Urothelium cell line (cell line): ENCODE results near the gene PAIP1.
A peak's percentile ranks its signal among the peaks of the same experiment; 100 is the strongest.
"Not testable (repeated sequence)": the region's sequence is repeated elsewhere in the genome, so short reads cannot be mapped to it uniquely, and the experiment has no call there.

Experiments used
- DNase-seq: peaks from one replicate; pipeline ENCODE4 v3.0.0; 2011; ENCODE audit warnings: low spot score, mixed read lengths
- FAIRE-seq: peaks from 2 replicates; lab custom pipeline; 2011; peaks lifted over from hg19 to GRCh38; lab: Jason Lieb, UNC

PAIP1 gene, protein sequence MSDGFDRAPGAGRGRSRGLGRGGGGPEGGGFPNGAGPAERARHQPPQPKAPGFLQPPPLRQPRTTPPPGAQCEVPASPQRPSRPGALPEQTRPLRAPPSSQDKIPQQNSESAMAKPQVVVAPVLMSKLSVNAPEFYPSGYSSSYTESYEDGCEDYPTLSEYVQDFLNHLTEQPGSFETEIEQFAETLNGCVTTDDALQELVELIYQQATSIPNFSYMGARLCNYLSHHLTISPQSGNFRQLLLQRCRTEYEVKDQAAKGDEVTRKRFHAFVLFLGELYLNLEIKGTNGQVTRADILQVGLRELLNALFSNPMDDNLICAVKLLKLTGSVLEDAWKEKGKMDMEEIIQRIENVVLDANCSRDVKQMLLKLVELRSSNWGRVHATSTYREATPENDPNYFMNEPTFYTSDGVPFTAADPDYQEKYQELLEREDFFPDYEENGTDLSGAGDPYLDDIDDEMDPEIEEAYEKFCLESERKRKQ

DNA sequence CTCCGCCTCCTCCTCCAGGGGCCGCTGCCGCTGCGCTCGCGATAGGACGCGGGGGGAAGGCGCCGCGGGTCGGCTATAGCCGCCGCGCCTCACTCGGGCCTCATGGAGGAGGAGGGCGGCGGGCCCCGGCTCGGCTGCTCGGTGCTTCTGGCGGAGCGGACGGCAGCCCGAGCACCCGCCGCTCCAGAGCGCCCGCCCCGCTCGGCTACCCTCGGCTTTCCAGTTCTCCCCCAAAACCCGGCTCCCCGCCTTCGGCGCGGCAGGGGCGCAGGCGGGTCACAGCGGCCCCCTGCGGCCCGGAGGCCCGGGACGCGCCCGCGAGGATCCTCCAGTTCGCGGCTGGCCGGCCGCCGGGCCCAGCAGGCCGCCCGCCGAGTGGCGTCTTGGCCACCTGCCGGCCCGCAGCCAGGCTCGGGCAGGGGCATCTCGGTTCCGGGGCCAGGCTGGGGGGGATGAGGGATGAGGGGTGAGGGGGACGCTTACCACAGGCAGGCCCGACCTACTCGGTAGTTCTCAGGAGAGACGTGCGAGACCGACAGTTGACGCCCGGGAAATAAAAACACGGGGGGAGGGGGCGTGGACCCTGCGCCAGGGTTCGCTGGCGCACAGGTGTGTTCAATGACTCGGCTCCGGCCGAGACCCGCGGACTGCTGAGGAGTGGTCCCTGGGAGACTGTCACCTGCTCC lies at the start of gene PAIP1:
Gene PAIP1 (minus strand): TSS at position 221 of the 686 bp plus-strand sequence. CDS start 231 bp downstream, outside the sequence.
- peak; percentile 94 for DNase-seq
- FAIRE-seq, result peak; percentile 62

DNA sequence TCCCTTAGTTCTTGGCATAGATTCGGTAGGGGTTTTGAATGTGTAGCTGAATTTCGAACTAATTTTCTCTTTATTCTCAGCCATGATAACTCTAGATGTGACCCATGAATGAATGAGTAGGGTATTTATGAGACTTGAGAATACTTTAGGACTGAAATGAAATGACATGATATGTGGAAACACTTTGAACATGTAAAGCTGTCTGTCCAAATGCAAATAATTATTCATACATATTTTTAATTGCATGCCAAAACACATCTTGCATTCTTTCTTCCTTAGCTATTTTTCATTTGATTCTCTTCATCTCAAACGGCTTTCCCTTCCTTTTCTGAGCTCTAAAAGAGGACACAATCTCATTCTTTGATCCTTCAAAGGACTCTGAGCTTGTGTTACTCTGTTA lies 49.5 kb upstream of the PAIP1 start:
- no peak for FAIRE-seq
- DNase-seq, result no peak

DNA sequence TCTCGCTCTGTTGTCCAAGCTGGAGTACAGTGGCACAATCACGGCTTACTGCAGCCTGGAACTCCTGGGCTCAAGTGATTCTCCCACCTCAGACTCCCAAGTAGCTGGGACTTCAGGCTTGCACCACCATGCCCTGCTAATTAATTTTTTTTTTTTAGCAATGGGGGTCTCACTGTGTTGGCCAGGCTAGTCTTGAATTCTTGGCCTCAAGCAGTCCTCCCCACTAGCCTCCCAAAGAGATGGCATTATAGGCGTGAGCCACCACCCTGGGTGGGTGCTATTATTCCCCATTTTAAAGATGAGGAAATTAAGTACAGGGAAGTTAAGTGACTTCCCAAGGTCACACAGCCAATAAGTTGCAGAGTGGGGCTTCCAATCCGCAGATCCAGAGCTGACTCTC lies 47.8 kb upstream of the PAIP1 start:
- no peak for DNase-seq
- FAIRE-seq, result no peak

DNA sequence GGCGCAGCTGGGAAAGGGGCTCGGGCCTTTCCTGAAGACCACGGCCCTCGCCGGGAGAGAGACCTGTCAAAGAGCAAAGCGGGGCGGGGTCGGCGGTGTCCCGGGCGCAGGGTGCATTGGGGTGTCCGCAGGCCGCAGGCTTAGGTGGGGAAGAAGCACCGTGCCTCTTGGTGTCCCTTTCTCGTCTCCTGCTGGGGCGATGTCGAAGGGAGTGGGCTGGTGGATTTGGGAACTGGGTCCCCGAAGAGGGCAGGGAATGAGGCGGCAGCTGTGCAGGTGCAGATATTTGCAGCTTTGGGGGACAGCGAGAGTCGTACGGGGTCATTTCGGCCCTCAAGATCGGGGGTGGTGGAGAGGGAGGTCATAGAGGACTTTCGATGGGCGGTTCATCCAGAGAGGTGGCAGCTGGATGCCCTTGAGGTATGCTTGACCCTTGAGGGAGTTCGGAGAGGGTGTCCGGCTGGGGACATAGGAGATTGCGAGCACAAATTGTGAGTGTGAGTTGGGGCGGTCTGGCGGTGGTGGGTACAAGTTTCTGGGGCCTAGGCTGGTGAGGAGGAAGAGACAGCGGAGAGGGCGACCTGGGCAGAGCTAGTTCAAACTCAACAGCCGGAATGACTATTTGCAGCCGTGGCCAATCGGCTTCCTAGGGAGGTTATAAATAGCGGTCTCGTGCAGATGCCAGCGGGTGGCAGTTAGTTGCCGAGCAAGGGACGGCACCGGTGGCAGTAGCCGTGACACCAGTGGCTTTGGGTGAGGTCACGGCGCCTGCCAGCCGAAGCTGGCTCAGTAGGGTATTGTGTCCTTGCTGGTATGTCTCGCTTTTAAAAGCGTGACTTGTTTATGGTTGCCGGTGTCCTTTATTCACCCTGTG lies 46.7 kb upstream of the PAIP1 start:
- no peak for FAIRE-seq
- peak; percentile 47 for DNase-seq

DNA sequence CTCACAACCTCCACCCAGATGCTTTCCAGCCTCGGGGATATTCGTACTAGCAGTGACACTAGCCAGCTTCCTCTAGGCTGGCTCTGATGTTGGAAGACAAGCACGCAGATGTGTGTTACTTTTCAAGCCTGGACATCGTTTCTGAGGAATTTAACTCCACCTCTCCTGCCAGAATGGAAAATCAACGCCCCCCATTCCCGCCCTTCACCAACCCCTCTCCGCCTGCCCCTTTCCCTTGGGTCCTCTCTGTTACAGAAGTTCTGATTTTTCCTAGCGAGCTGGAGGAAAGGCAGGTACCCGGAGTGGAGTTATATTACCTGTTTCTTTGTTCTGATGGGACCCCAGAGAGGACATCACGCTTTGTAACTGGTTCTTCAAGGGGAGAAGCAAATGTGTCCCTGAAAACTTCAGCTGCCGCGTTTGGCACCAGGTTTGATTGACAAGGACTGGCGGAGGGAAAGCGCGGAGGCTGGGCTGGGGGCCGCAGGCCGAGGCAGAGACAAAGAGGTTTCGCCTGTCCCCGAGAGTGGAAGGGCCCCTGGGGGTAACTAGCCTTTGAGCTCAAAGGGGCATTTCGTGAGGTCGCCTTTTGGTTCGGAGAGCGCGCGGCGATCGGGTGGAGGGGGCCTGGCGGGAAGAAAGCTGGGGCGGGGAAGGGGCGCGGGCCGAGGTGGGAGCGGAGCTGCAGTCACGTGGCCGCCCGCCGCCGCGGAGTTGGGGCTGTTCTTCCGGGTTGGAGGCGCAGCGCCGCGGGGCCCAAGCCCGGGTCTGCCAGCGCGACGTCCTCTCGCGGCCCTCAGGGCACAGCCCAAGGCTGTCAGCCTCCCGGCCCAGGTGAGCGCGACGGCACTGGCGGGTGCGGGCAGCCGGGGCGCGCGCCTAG lies 45.8 kb upstream of the PAIP1 start, which contains the start of gene NNT:
Gene NNT (plus strand): TSS at position 720 of the 883 bp plus-strand sequence. CDS start 6,016 bp downstream, outside the sequence.
- FAIRE-seq (no peak), DNase-seq (peak; percentile 83)

DNA sequence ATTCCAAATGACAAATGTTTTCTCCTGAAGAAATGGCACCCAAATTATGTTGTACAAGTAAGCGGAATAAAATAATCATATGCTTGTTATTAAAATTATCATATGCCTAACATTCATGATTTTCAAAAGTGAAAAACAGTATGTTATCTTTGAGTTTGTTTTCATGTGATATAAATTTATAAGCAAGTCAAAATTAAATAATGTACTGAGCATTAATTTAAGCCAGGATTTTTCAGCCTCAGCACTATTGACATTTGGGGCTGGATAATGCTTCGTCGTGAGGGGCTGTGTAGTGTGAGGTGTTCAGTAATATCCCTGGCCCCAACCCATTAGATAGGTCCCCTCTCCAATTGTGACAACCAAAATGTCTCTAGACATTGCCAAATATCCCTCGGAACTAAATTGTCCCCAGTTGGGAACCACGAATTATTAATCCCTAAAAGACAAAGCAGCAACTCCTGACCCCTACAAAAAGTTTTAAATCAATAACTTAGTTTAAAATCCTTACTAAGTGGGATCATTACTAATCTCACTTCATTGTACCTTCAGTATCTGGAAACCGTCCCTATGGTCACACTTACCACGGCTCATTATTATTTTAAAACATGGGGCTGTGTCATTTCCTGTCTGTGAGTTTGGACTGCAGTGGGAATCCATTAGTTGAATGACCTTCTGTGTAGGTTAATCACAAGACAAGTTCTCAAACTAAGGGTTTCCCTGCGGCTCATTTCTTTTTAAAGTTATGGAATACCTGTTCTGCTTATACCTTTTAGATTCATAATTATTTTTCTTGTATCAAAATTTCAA lies 44.8 kb upstream of the PAIP1 start:
- DNase-seq, result peak; percentile 26
- no peak for FAIRE-seq

DNA sequence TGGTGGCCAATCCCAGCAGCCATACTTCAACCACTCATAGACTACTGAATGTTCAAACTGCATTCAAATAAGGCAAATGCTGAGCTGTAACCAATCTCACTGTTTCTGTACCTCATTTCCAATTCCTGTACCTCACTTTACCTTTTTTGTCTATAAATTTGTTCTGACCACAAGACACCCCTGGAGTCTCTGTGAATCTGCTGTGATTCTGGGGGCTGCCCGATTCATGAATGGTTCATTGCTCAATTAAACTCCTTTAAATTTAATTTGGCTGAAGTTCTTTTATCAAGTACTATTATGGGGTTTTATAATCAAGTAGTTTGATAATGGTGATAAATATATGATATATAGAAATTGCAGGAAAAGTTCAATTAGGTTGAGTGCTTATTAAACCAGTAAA lies 42.0 kb upstream of the PAIP1 start:
- FAIRE-seq, result not testable (repeated sequence)

DNA sequence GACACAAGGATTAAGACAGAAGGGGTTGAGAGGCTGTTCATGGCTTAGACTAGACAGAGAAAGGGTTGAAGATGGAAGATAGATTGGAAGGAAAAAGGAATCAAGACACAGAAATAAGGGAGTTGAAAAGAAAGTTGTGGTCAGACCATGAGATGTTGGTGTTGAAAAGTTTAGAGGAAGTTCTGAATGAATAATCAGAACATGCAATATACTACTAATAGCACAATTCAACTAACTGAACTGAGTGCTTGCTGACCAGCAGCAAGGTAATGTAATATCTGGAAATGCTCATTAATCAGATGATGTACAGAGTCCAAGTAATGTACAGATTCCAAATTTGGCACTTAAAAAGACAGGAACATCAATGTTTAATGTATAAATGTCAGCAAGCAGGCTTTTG lies 35.5 kb upstream of the PAIP1 start:
- FAIRE-seq (no peak), DNase-seq (no peak)

More for the DNA sequence above, 42.0 kb upstream of the PAIP1 start:
- not testable (repeated sequence) for DNase-seq

DNA sequence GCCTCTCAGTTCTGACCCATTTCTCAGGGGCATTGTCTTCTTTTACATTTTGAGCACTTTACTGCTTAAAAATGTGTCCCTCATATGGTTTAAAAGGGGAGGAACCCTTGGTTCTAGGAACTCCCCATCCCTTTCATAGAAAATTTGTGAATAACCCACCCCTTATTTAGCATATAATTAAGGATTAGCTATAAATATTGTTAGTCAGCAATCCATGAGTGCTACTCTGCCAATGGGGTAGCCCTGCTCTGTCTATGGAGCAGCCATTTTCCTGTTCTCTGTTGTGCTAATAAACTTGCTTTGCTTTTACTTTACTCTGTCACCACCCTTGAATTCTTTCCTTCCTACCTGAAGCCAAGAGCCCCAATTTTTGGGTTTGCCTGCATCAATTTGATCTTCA lies 33.8 kb upstream of the PAIP1 start:
- FAIRE-seq (no peak), DNase-seq (no peak)

DNA sequence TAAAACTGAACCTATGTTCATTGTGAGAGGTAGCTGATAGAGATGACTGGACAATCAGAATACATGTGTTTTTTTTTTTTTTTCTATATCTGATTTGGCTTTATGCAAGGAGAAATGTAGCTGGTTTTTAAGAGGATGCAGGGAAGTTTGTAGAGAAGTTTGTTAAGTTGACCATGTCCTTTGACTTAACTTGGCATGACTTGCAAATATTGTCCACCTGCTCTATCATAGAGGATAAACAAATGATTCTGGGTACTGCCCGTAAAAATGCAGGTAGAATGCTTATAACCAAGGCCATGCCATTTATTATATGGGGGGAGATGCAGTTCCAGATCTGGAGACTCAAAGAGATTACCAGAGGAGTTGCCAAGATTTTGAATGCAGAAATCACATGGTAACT lies 32.4 kb upstream of the PAIP1 start:
- DNase-seq (no peak), FAIRE-seq (no peak)

DNA sequence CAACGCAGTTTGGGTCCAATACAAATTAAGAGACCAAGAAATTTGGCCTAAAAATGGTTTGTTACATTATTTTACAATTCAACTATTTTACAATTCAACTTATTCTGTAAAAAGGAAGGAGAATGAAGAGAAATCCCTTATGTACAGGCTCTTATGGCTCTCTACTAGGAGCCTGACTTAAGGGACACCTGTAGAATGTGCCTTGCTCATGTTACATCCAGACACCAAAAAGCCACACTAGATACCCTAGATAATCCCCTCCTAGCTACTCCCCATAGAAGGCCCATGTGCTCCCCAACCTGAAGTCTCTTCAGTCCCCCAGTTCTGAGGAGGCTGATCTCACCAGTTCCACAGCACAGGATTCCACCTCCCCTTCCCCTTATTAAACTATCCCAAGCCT lies 32.0 kb upstream of the PAIP1 start:
- no peak for FAIRE-seq

DNA sequence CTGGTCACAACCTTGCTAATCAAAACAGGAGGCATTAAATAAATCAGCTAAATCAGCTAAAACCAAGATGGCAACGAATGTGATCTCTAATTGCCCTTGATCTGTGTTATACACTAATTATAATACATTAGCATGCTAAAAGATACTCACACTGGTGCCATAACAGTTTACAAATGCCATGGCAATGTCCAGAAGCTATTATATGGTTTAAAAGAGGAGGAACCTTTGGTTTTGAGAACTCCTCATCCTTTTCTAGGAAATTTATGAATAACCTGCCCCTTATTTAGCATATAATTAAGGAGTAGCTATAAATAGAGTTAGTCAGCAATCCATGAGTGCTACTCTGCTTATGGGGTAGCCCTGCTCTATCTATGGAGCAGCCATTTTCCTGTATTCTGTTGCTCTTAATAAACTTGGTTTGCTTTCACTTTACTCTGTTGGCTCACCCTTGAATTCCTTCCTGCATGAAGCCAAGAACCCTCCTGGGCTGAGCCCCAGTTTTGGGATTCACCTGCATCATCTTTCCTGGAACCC lies 27.4 kb upstream of the PAIP1 start:
- FAIRE-seq, result no peak
- no peak for DNase-seq

More for the DNA sequence above, 32.0 kb upstream of the PAIP1 start:
- no peak for DNase-seq

DNA sequence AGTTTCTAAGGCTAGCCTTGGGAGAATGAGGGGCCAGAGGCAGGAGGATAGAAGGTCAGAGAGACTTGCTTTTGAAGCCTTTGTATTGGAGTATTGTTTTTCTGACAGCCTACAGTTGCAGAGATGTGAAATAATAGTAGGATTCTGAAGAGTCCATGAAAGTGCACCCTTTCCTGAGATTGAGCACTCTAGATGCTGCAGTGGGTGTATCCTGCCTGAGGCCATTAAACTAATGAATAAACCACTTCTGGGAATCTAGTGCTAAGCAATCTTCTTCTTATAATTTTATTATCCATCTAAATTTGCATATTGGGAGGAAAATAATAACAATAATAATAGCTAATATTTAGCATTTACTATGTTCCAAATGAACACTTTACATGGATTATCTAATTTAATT lies 26.8 kb upstream of the PAIP1 start:
- DNase-seq (no peak), FAIRE-seq (no peak)

DNA sequence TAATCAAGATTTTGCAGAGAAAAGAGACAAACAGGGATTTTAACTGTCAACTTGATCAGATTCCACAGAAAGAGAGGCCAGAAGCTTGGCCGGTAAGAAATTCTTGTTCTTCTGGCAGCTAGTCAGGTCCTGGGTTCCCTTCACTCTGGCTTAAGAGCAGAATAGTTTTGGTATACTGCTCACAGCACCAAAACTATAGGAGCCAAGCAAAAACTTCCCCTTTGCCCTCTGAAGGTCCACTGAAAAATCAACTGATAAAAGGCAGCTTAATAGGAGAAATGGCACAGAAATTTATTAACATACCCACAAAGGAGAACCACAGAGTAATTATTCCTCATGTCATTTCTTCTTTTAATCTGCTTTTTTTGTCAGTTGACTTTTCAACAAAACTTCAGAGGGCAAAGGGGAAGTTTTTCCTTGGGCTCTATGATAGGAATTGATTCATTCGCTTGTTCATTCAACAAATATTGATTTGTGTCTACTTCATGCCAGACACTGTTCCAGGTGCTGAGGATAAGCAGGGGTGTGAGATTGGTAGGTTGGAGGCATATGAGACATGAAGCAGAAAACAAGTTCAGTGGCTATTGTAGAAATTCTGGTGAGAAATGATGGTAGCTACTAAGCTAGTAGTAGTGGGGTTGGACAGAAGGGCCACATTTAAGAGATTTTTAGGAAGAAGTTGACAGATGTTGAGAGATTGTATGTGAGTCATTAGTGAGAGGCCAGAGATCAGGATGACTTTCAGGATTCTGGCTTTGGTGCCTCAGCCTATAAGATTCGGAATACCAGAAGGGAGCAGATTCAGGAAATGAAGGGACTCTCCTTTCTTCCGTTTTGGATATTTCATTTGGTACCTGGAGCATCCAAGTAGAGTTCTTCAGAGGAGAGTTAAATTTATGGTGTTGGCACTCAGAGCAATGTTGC lies 25.5 kb upstream of the PAIP1 start:
- FAIRE-seq, result no peak

DNA sequence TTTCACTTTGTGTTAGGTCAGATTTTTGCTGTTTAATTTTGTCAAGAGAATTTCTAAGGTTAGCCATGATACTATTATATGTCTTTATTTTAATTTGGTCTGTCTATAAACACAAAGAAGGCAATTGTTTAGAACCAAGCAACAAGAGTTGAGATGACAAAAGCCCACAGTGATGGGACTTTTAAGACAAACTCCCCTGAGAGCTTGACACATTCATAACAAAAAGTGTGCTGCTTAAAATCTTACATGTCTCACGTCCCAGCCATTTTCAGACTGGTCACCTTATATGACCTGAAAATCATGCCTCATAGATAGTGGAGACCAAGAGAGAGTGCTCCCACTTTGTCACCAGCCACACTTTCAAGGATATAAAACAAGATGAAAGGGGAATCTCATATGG lies 24.5 kb upstream of the PAIP1 start:
- FAIRE-seq, result no peak
- DNase-seq, result no peak

More for the DNA sequence above, 25.5 kb upstream of the PAIP1 start:
- no peak for DNase-seq

DNA sequence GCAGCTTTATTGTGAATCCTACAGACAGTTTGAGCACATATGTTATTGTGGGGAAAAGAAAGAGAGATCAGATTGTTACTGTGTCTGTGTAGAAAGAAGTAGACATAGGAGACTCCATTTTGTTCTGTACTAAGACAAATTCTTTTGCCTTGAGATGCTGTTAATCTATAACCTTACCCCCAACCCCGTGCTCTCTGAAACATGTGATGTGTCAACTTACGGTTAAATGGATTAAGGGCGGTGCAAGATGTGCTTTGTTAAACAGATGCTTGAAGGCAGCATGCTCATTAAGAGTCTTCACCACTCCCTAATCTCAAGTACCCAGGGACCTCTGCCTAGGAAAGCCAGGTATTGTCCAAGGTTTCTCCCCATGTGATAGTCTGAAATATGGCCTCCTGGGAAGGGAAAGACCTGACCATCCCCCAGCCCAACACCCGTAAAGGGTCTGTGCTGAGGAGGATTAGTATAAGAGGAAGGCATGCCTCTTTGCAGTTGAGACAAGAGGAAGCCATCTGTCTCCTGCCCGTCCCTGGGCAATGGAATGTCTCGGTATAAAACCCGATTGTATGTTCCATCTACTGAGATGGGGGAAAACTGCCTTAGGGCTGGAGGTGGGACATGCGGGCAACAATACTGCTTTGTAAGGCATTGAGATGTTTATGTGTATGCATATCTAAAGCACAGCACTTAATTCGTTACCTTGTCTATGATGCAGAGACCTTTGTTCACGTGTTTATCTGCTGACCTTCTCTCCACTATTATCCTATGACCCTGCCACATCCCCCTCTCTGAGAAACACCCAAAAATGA lies 23.7 kb upstream of the PAIP1 start:
- DNase-seq, FAIRE-seq: not testable (repeated sequence)

DNA sequence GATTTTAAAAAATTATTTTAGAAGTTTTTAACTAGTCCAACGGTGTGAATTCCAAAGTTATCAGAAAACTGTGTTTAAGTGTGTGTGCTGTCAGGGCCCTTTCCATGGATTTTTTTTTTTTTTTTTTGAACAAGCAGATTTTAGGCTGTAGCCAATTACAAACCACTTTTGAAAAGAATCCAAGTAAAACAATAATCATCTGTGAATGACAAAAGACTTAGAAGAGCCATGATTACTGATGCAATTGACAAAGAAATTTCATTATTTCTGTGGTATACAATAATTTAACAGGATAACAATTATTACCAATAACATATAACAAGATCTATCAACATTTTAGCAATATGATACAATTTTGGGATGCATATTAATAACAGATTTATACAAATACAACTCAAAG lies 16.2 kb upstream of the PAIP1 start:
- FAIRE-seq (no peak), DNase-seq (no peak)
